Coronary artery (tissue), 2 donors: ENCODE measurements around the gene MNDA.
A peak's percentile ranks its signal among the peaks of the same experiment; 100 is the strongest.

Experiments
- DNase-seq: peaks from one replicate; pipeline ENCODE4 v3.0.0-alpha.2; 2017; ENCODE audit warnings: low spot score
- H3K27ac ChIP-seq, 2 donors: fragments of 200-600 bp; sonication (generic); one replicate each; pipeline ENCODE4 v1.5.1; 2016 to 2019
- H3K4me3 ChIP-seq: fragments of 200-600 bp; sonication (generic); 2 replicates; pipeline ENCODE4 v1.5.1; 2016; ENCODE audit warnings: mild to moderate bottlenecking, moderate library complexity
- TF ChIP-seq, protein P1 (sequence below): fragments of 200-600 bp; sonication (generic); IDR thresholded peaks from one replicate; pipeline ENCODE4 v1.5.1; 2019; ENCODE audit warnings: antibody characterized with exemption

MNDA gene

GRCh38 chr1:158814970-158815369 is 16.2 kb upstream of the MNDA start:
- TF ChIP-seq, protein P1, sequence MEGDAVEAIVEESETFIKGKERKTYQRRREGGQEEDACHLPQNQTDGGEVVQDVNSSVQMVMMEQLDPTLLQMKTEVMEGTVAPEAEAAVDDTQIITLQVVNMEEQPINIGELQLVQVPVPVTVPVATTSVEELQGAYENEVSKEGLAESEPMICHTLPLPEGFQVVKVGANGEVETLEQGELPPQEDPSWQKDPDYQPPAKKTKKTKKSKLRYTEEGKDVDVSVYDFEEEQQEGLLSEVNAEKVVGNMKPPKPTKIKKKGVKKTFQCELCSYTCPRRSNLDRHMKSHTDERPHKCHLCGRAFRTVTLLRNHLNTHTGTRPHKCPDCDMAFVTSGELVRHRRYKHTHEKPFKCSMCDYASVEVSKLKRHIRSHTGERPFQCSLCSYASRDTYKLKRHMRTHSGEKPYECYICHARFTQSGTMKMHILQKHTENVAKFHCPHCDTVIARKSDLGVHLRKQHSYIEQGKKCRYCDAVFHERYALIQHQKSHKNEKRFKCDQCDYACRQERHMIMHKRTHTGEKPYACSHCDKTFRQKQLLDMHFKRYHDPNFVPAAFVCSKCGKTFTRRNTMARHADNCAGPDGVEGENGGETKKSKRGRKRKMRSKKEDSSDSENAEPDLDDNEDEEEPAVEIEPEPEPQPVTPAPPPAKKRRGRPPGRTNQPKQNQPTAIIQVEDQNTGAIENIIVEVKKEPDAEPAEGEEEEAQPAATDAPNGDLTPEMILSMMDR: no peak
- Histone ChIP-seq H3K4me3 (no peak overlapping the region), H3K27ac (no peak overlapping the region)
- no peak for DNase-seq

DNA sequence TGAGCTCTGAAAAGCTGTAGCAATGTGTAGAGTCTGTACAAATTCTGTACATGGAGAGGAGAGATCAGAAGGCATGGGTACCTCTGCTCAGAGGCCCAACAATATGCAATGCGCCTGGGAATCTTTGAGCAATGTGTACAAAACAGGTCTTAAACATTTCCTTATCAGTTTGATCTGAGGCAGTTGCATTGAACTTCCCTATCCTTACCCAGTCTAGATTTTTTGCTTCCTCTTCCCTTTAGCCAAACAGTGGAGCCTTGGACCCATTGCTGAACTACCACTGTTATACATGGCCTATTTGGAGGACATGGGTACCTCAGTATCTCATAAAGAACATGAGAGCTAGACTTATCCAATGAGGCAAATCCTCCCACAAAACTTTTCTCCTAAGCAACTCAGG is 12.6 kb upstream of the MNDA start:
- TF ChIP-seq, protein P1: no peak
- Histone ChIP-seq H3K27ac (peak overlapping the region in 1 of 2 donors; percentile 7), H3K4me3 (no peak overlapping the region)
- DNase-seq: no peak

DNA sequence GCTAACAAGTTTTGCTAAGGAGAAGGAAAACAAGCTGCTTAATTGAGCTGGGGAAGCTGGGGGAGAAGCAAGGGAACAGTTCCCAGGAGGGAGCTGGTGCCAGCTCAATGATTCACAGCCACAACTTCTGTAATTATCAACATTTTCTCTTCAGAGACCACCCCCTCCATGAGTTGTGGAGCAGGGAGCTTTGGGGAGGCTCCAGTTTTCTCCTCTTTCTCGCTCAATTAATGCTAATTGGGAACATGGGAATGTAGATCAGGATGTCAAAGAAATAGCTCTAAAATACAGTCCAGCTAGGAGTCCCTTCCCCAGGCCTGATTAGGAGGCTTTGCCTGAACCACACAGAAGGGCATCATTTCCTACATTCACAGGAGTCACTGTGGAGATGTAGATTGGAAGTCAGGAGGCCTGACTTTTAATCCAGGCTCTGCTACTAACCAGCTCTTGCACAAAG is 12.1 kb upstream of the MNDA start:
- Histone ChIP-seq H3K27ac (peak overlapping the region in 1 of 2 donors; percentile 7), H3K4me3 (no peak overlapping the region)

GRCh38 chr1:158819461-158820443 is 11.4 kb upstream of the MNDA start:
- Histone ChIP-seq H3K27ac (no peak overlapping the region), H3K4me3 (no peak overlapping the region)
- TF ChIP-seq, protein P1: no peak

More for the DNA sequence above, 12.1 kb upstream of the MNDA start:
- no peak for DNase-seq
- TF ChIP-seq, protein P1: no peak

GRCh38 chr1:158821723-158822122 is 9.4 kb upstream of the MNDA start:
- DNase-seq: no peak
- Histone ChIP-seq H3K27ac (no peak overlapping the region), H3K4me3 (no peak overlapping the region)
- TF ChIP-seq, protein P1: no peak

More at GRCh38 chr1:158819461-158820443, 11.4 kb upstream of the MNDA start:
- no peak for DNase-seq

GRCh38 chr1:158830074-158830677 is 975 bp upstream of the MNDA start:
- Histone ChIP-seq H3K27ac (no peak overlapping the region), H3K4me3 (no peak overlapping the region)
- TF ChIP-seq, protein P1: no peak
- DNase-seq: no peak
